Measurements from ENCODE around the gene RAB34. TPM values are rescaled to one million over a fixed set of nuclear protein-coding genes. Genes with fewer than 3 reads are reported as not detected.

The RAB34 gene
- total RNA-seq, 2 donors from 2014 or later, result 6.2 to 14.0 TPM

DNA sequence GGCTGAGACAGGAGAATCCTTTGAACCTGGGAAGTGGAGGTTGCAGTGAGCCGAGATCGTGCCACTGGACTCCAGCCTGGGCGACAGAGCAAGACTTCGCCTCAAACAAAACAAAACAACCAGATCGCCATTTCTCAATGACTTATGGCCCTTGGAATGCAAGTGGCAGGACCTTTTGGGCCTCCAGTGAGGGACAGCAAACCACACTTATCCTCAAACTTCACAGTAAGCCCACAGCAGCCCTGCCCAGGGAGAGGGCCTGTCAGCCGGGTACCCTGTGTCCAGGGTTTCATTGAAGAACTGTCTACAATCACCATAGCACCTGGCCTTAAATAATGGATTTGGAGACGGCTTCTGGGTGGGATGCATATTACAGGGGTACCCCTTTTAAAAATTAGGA lies 37.8 kb upstream of the RAB34 start:
- intact Hi-C loops (cut with DNase I), result loop anchor here (10.0 kb wide), 1 partner anchor 71 kb away; no protein-coding TSS in a partner anchor
- DNase-seq, result no peak

DNA sequence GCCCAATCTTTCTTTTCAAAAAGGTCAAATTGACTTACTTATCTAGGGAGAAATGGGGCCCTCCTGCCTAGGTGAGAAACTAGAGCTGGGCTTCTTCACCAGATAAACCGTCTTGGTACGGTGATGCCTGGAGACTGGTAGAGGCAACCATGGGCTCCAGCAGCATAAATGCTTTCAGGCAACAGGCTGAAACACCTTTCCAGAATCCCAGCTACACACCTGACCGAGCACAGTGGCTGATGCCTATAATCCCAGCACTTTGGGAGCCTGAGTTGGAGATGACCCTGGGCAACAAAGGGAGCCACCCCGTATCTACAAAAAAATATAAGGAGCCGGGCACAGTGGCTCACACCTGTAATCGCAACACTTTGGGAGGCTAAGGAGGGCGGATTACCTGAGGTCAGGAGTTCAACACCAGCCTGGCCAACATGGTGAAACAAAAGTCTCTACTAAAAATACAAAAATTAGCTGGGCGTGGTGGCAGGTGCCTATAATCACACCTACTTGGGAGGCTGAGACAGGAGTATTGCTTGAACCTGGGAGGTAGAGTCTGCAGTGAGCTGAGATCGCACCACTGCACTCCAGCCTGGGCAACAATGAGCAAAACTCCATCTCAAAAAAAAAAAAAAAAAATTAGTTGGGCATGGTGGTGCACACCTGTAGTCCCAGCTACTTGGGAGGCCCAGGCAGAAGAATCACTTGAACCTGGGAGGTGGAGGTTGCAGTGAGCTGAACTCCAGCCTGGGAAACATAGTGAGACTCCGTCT lies 34.1 kb upstream of the RAB34 start:
- no peak for DNase-seq
- no peak overlapping the region for H3K27ac ChIP-seq
- TF ChIP-seq, protein P1, sequence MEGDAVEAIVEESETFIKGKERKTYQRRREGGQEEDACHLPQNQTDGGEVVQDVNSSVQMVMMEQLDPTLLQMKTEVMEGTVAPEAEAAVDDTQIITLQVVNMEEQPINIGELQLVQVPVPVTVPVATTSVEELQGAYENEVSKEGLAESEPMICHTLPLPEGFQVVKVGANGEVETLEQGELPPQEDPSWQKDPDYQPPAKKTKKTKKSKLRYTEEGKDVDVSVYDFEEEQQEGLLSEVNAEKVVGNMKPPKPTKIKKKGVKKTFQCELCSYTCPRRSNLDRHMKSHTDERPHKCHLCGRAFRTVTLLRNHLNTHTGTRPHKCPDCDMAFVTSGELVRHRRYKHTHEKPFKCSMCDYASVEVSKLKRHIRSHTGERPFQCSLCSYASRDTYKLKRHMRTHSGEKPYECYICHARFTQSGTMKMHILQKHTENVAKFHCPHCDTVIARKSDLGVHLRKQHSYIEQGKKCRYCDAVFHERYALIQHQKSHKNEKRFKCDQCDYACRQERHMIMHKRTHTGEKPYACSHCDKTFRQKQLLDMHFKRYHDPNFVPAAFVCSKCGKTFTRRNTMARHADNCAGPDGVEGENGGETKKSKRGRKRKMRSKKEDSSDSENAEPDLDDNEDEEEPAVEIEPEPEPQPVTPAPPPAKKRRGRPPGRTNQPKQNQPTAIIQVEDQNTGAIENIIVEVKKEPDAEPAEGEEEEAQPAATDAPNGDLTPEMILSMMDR (IDR thresholded peaks at IDR 0.05), result no peak
- intact Hi-C loops (cut with DNase I), result loop anchor here (2.0 to 10.0 kb wide), 2 partner anchors 25 to 67 kb away; partner anchors contain the start of gene TLCD1
- no peak overlapping the region for H3K4me3 ChIP-seq
- H3K4me1 ChIP-seq, result peaks cover 11% of the 10 kb centered on the region
- no peaks in the 10 kb centered on the region for H3K9me3 ChIP-seq
- H3K9ac ChIP-seq (ENCODE audit: low read depth in 2 of 2, low read length in 2 of 2), result no peak overlapping the region
- H3K27me3 ChIP-seq, result no peaks in the 10 kb centered on the region
- peaks cover 11% of the 10 kb centered on the region for H3K36me3 ChIP-seq

More for the DNA sequence above, 37.8 kb upstream of the RAB34 start:
- H3K9me3 ChIP-seq, result no peaks in the 10 kb centered on the region
- no peaks in the 10 kb centered on the region for H3K27me3 ChIP-seq
- peaks cover 11% of the 10 kb centered on the region for H3K36me3 ChIP-seq
- no peaks in the 10 kb centered on the region for H3K4me1 ChIP-seq
- no peak overlapping the region for H3K9ac ChIP-seq (ENCODE audit: low read depth in 2 of 2, low read length in 2 of 2)
- H3K27ac ChIP-seq, result no peak overlapping the region
- TF ChIP-seq, protein P1 (IDR thresholded peaks at IDR 0.05), result no peak
- no peak overlapping the region for H3K4me3 ChIP-seq

DNA sequence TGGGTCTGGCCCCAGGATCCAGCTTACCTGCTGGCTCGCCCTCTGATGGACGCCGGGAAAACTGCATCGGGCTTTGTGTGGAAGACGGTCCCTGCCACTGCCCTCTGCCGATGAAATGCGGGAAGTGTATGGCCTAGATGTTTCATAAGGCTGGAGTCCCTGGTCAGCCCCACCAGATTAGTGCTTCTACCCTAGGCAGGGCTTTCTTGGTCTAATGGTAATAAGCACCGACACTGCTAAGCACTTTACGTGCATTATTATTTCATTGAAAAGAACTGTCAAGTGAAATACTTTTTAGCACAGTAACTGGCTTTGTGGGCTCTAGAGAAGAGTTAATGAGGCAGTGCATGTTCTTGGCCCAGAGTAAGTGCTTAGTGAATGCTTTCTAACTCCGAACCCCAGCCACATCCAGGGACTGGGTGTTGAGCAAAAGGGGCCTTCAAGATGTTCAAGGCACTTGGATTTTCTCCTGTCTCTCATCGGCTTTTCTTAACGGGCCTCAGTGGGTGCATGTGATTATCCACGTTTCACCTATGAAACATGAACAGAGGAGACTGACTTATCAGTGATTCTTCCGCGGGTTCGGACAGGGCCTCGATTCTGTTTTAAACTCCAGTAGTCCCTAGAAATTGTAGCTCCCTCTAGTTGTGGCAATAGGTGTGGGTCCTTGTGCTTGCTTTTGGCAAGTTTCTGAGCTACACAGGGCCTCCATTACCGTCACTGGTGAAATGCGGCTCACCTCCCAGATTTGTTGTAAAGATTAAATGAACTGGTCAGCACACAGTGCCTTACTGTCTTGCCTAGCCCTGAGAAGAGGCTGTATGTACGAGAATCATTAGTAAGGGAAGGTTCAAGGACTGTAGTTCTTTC lies 32.7 kb upstream of the RAB34 start:
- intact Hi-C loops (cut with DNase I), result loop anchor here (2.0 to 10.0 kb wide), 2 partner anchors 24 to 66 kb away; partner anchors contain the start of gene TLCD1
- peak overlapping the region; percentile 62 for H3K27ac ChIP-seq

DNA sequence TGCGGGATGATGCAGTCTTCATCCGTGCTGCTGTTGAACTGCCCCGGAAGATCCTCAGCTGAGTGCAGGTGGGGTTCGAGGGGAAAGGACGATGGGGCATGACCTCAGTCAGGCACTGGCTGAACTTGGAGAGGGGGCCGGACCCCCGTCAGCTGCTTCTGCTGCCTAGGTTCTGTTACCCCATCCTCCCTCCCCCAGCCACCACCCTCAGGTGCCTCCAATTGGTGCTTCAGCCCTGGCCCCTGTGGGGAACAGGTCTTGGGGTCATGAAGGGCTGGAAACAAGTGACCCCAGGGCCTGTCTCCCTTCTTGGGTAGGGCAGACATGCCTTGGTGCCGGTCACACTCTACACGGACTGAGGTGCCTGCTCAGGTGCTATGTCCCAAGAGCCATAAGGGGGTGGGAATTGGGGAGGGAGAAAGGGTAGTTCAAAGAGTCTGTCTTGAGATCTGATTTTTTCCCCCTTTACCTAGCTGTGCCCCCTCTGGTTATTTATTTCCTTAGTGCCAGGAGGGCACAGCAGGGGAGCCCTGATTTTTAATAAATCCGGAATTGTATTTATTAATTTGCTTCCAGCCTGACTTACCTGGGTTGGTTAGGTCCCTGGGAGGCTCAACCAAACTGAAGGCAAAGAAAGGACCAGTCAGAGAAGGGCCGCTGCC lies 32.0 kb upstream of the RAB34 start:
- TF ChIP-seq, protein P1 (IDR thresholded peaks at IDR 0.05), result no peak
- Histone ChIP-seq H3K9ac (ENCODE audit: low read depth in 2 of 2, low read length in 2 of 2) (peak overlapping the region in 1 of 2 donors; percentile 76), H3K4me3 (no peak overlapping the region), H3K27me3 (no peaks in the 10 kb centered on the region), H3K36me3 (peaks cover 11% of the 10 kb centered on the region), H3K4me1 (peaks cover 23% of the 10 kb centered on the region), H3K9me3 (no peaks in the 10 kb centered on the region), H3K27ac (peak overlapping the region; percentile 62)
- DNase-seq, result no peak
- intact Hi-C loops (cut with DNase I), result loop anchor here (2.0 to 10.0 kb wide), 2 partner anchors 23 to 65 kb away; partner anchors contain the start of gene TLCD1

More for the DNA sequence above, 32.7 kb upstream of the RAB34 start:
- Histone ChIP-seq H3K36me3 (peaks cover 11% of the 10 kb centered on the region), H3K27me3 (no peaks in the 10 kb centered on the region), H3K9ac (ENCODE audit: low read depth in 2 of 2, low read length in 2 of 2) (peak overlapping the region in 1 of 2 donors; percentile 76), H3K4me1 (peaks cover 23% of the 10 kb centered on the region), H3K9me3 (no peaks in the 10 kb centered on the region), H3K4me3 (no peak overlapping the region)
- peak; percentile 97 for DNase-seq
- TF ChIP-seq, protein P1 (IDR thresholded peaks at IDR 0.05), result peak; percentile 100

All from colonic mucosa (tissue), 4 donors.